Measurements from ENCODE around the gene EPB42. TPM values are rescaled to one million over a fixed set of nuclear protein-coding genes. Genes with fewer than 3 reads are reported as not detected.

The EPB42 gene
- total and polyA plus RNA-seq, 2 experiments from 2014 or later, result not detected

- H4K20me1 ChIP-seq (ENCODE audit: insufficient read depth), result no peaks in the 10 kb centered on the region
- no peak overlapping the region for H2AFZ ChIP-seq
- whole genome bisulfite sequencing, 2 experiments (ENCODE audit: low coverage in 1 of 2, low lambda C conversion rate in 2 of 2, missing lambda C conversion rate in 2 of 2), result 42 to 48% methylated on average over 6 of the region's 6 CpGs
- H3K27me3 ChIP-seq (replicated peaks; ENCODE audit: insufficient read depth), result peaks cover 35% of the 10 kb centered on the region
- no peaks in the 10 kb centered on the region for H3K36me3 ChIP-seq (ENCODE audit: low read depth)
- no peak overlapping the region for H3K4me2 ChIP-seq (ENCODE audit: unreplicated experiment)
- no peak overlapping the region for H3K27ac ChIP-seq
- DNase-seq, result no peak
- peaks cover 3% of the 10 kb centered on the region; the same call in 1 of the 2 replicates for H3F3A ChIP-seq (ENCODE audit: insufficient read depth)
- H3K9me2 ChIP-seq (ENCODE audit: insufficient read depth), result no peaks in the 10 kb centered on the region
- H3K4me1 ChIP-seq (ENCODE audit: insufficient read depth), result peaks cover 8% of the 10 kb centered on the region; the same call in 1 of the 2 replicates
- no peak overlapping the region for H3K4me3 ChIP-seq
- no peaks in the 10 kb centered on the region for H3K9me3 ChIP-seq (ENCODE audit: low read depth)
- no peak overlapping the region for H3K9ac ChIP-seq
- in situ Hi-C loops (cut with MboI), result no loop called here
- TF ChIP-seq EZH2 (IDR thresholded peaks at IDR 0.05; ENCODE audit: insufficient read depth, poor library complexity, severe bottlenecking), result no peak
- no peak for TF ChIP-seq EZH2phosphoT487 (IDR thresholded peaks at IDR 0.05; ENCODE audit: insufficient read depth, low read depth)
- H3K79me2 ChIP-seq (ENCODE audit: insufficient read depth), result no peaks in the 10 kb centered on the region
Measured at GRCh38 chr15:43246261-43246774, 25.5 kb upstream of the EPB42 start.

DNA sequence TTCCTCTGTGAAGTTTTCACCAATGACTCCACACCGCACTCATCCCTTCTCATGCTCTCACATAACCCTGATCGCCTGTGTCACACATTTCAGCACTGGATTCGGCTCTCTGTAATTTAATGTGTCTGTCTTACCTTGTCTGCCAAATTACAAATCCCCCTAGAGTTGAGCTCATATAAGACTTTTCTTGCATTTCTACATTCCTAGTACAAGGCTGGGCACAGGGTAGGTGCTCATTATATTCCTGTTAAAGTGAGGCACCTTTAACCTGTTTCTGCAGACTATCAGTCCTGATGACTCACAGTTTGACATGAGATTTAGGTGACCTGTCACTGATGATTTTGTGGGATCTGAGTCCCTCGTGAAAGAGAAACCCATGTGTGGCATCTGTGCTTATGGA lies 23.3 kb upstream of the EPB42 start:
- TF ChIP-seq EZH2 (IDR thresholded peaks at IDR 0.05; ENCODE audit: insufficient read depth, poor library complexity, severe bottlenecking) (no peak), EZH2phosphoT487 (IDR thresholded peaks at IDR 0.05; ENCODE audit: insufficient read depth, low read depth) (no peak)
- no peak for DNase-seq
- no peaks in the 10 kb centered on the region for H3K36me3 ChIP-seq (ENCODE audit: low read depth)
- H2AFZ ChIP-seq, result no peak overlapping the region
- no peak overlapping the region for H3K9ac ChIP-seq
- H4K20me1 ChIP-seq (ENCODE audit: insufficient read depth), result no peaks in the 10 kb centered on the region
- H3K9me2 ChIP-seq (ENCODE audit: insufficient read depth), result no peaks in the 10 kb centered on the region
- H3K79me2 ChIP-seq (ENCODE audit: insufficient read depth), result no peaks in the 10 kb centered on the region
- H3K4me2 ChIP-seq (ENCODE audit: unreplicated experiment), result no peak overlapping the region
- H3K9me3 ChIP-seq (ENCODE audit: low read depth), result no peaks in the 10 kb centered on the region
- no peak overlapping the region for H3K27ac ChIP-seq
- H3F3A ChIP-seq (ENCODE audit: insufficient read depth), result peaks cover 3% of the 10 kb centered on the region; the same call in 1 of the 2 replicates
- H3K4me1 ChIP-seq (ENCODE audit: insufficient read depth), result peaks cover 9% of the 10 kb centered on the region
- H3K27me3 ChIP-seq (replicated peaks; ENCODE audit: insufficient read depth), result peaks cover 43% of the 10 kb centered on the region
- 79 to 80% methylated on average over 4 of the region's 4 CpGs for WGBS, 2 experiments (ENCODE audit: low coverage in 1 of 2, low lambda C conversion rate in 2 of 2, missing lambda C conversion rate in 2 of 2)
- in situ Hi-C loops (cut with MboI), result no loop called here
- no peak overlapping the region for H3K4me3 ChIP-seq

- peaks cover 3% of the 10 kb centered on the region; the same call in 1 of the 2 replicates for H3F3A ChIP-seq (ENCODE audit: insufficient read depth)
- H3K4me3 ChIP-seq, result no peak overlapping the region
- H3K9me2 ChIP-seq (ENCODE audit: insufficient read depth), result no peaks in the 10 kb centered on the region
- no peak overlapping the region for H3K27ac ChIP-seq
- no peak overlapping the region for H3K9ac ChIP-seq
- peaks cover 44% of the 10 kb centered on the region for H3K27me3 ChIP-seq (replicated peaks; ENCODE audit: insufficient read depth)
- no peaks in the 10 kb centered on the region for H3K9me3 ChIP-seq (ENCODE audit: low read depth)
- in situ Hi-C loops (cut with MboI), result no loop called here
- H3K4me1 ChIP-seq (ENCODE audit: insufficient read depth), result peaks cover 9% of the 10 kb centered on the region
- no peaks in the 10 kb centered on the region for H3K79me2 ChIP-seq (ENCODE audit: insufficient read depth)
- H3K4me2 ChIP-seq (ENCODE audit: unreplicated experiment), result no peak overlapping the region
- WGBS, 2 experiments (ENCODE audit: low coverage in 1 of 2, low lambda C conversion rate in 2 of 2, missing lambda C conversion rate in 2 of 2), result 78 to 83% methylated on average over 2 of the region's 2 CpGs
- no peaks in the 10 kb centered on the region for H4K20me1 ChIP-seq (ENCODE audit: insufficient read depth)
- no peaks in the 10 kb centered on the region for H3K36me3 ChIP-seq (ENCODE audit: low read depth)
- TF ChIP-seq EZH2 (IDR thresholded peaks at IDR 0.05; ENCODE audit: insufficient read depth, poor library complexity, severe bottlenecking) (no peak), EZH2phosphoT487 (IDR thresholded peaks at IDR 0.05; ENCODE audit: insufficient read depth, low read depth) (no peak)
- DNase-seq, result no peak
- no peak overlapping the region for H2AFZ ChIP-seq
Measured at GRCh38 chr15:43243020-43243645, 22.3 kb upstream of the EPB42 start.

DNA sequence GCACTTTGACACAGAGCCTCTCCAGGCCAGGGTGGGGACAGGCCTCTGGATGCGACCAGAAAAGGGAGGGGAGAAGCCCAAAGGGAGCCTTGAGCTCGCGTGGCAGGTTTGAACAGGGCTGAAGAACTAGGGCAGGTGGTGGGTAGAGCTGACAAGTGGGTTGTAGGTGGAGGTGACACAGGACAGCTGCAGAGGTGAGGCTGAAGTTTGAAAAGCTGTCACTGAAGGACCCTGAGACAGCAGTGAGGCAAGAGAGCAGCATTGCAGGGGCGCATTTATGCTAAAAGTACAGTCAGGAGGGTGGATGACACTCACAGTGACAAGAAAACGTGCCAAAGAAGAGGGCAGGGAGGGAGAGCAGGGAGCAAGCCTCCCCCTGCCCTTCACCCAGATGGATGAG lies 21.8 kb upstream of the EPB42 start:
- Histone ChIP-seq H3K4me3 (no peak overlapping the region), H3K79me2 (ENCODE audit: insufficient read depth) (no peaks in the 10 kb centered on the region), H3K9ac (no peak overlapping the region), H4K20me1 (ENCODE audit: insufficient read depth) (no peaks in the 10 kb centered on the region), H3K9me3 (ENCODE audit: low read depth) (no peaks in the 10 kb centered on the region), H2AFZ (no peak overlapping the region), H3K27me3 (replicated peaks; ENCODE audit: insufficient read depth) (peaks cover 49% of the 10 kb centered on the region), H3K9me2 (ENCODE audit: insufficient read depth) (no peaks in the 10 kb centered on the region), H3F3A (ENCODE audit: insufficient read depth) (peaks cover 3% of the 10 kb centered on the region; the same call in 1 of the 2 replicates), H3K4me1 (ENCODE audit: insufficient read depth) (peaks cover 9% of the 10 kb centered on the region), H3K27ac (no peak overlapping the region), H3K4me2 (ENCODE audit: unreplicated experiment) (no peak overlapping the region), H3K36me3 (ENCODE audit: low read depth) (no peaks in the 10 kb centered on the region)
- in situ Hi-C loops (cut with MboI), result no loop called here
- no peak for TF ChIP-seq EZH2phosphoT487 (IDR thresholded peaks at IDR 0.05; ENCODE audit: insufficient read depth, low read depth)
- TF ChIP-seq EZH2 (IDR thresholded peaks at IDR 0.05; ENCODE audit: insufficient read depth, poor library complexity, severe bottlenecking), result no peak
- no peak for DNase-seq
- WGBS, 2 experiments (ENCODE audit: low coverage in 1 of 2, low lambda C conversion rate in 2 of 2, missing lambda C conversion rate in 2 of 2), result 20 to 31% methylated on average over 5 of the region's 5 CpGs
